Measurements from ENCODE around the gene ALG10. TPM values are rescaled to one million over a fixed set of nuclear protein-coding genes. Genes with fewer than 3 reads are reported as not detected.
"Not testable (repeated sequence)": the region's sequence is repeated elsewhere in the genome, so short reads cannot be mapped to it uniquely, and the experiment has no call there.

Gene ALG10, protein sequence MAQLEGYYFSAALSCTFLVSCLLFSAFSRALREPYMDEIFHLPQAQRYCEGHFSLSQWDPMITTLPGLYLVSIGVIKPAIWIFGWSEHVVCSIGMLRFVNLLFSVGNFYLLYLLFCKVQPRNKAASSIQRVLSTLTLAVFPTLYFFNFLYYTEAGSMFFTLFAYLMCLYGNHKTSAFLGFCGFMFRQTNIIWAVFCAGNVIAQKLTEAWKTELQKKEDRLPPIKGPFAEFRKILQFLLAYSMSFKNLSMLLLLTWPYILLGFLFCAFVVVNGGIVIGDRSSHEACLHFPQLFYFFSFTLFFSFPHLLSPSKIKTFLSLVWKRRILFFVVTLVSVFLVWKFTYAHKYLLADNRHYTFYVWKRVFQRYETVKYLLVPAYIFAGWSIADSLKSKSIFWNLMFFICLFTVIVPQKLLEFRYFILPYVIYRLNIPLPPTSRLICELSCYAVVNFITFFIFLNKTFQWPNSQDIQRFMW
- total RNA-seq (2021; fragmentation: NEBNext Ultra II Directional; extraction: Animal tissue kit (Norgen Biotek cat#: 25700)) = 1 to 10 TPM; 5.0 to 8.1 (median 7.1) TPM
- long read RNA-seq, partial matches to known transcripts = 0 of 1 reads
- long read RNA-seq, other reads (novel, unspliced or antisense) = 0 of 1 reads

DNA sequence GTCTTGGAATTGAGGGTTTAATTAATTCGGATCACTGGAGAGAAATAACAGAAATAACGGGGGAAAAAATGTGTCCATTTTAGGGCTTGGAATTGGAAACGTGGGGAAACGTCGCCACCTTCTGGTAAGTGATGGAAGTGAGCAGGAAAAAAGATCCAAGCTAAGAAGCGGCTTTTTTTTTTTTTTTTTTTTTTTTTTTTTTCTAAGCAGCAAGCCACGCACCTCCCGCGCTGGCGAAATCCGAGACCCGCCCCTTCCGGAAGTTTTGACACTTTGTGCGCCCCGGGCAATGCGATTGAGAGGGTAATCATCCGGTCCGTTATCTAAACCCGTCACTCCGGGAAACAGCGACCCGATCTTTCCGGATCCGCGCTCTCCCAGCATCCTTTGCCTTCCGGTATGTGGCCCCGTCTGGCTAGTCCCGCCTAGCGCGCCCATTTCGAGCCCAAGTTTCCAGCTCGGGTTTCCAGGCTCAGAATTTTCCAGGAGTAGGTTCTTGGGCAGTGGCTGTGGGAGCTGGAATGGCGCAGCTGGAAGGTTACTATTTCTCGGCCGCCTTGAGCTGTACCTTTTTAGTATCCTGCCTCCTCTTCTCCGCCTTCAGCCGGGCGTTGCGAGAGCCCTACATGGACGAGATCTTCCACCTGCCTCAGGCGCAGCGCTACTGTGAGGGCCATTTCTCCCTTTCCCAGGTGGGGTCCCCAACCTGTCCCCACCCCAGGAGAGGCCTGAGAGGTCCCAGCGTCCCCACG lies at the start of gene ALG10:
ALG10 (plus strand) TSS at position 418 of the 752 bp plus-strand sequence; CDS start at position 522, 104 bp downstream.
- Mint-ChIP-seq H3K36me3 (ENCODE audit: low read depth) (no peaks in the 10 kb centered on the region), H3K4me3 (peak within 1 kb of the TSS; percentile 90), H3K27me3 (ENCODE audit: insufficient read depth) (no peaks in the 10 kb centered on the region; the same call in 1 of the 2 replicates), H3K4me1 (ENCODE audit: low read depth) (peaks cover 30% of the 10 kb centered on the region), H3K27ac (peak within 1 kb of the TSS; percentile 94), H3K9me3 (no peaks in the 10 kb centered on the region)
- TF ChIP-seq, protein P1, sequence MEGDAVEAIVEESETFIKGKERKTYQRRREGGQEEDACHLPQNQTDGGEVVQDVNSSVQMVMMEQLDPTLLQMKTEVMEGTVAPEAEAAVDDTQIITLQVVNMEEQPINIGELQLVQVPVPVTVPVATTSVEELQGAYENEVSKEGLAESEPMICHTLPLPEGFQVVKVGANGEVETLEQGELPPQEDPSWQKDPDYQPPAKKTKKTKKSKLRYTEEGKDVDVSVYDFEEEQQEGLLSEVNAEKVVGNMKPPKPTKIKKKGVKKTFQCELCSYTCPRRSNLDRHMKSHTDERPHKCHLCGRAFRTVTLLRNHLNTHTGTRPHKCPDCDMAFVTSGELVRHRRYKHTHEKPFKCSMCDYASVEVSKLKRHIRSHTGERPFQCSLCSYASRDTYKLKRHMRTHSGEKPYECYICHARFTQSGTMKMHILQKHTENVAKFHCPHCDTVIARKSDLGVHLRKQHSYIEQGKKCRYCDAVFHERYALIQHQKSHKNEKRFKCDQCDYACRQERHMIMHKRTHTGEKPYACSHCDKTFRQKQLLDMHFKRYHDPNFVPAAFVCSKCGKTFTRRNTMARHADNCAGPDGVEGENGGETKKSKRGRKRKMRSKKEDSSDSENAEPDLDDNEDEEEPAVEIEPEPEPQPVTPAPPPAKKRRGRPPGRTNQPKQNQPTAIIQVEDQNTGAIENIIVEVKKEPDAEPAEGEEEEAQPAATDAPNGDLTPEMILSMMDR (IDR thresholded peaks at IDR 0.05) = peak; percentile 90
- DNase-seq = peak; percentile 98

DNA sequence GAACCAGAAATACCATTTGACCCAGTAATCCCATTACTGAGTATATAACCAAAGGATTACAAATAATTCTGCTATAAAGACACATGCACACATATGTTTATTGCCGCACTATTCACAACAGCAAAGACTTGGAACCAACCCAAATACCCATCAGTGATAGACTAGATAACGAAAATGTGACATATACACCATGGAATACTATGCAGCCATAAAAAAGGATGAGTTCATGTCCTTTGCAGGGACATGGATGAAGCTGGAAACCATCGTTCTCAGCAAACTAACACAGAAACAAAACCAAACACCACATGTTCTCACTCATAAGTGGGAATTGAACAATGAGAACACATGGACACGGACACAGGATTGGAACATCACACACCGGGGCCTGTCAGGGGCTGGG lies 49.4 kb upstream of the ALG10 start:
- H3K4me3 Mint-ChIP-seq; DNase-seq; H3K36me3 Mint-ChIP-seq (ENCODE audit: low read depth); H3K4me1 Mint-ChIP-seq (ENCODE audit: low read depth); H3K27ac Mint-ChIP-seq; H3K27me3 Mint-ChIP-seq (ENCODE audit: insufficient read depth): not testable (repeated sequence)
- peaks cover 19% of the 10 kb centered on the region for H3K9me3 Mint-ChIP-seq

DNA sequence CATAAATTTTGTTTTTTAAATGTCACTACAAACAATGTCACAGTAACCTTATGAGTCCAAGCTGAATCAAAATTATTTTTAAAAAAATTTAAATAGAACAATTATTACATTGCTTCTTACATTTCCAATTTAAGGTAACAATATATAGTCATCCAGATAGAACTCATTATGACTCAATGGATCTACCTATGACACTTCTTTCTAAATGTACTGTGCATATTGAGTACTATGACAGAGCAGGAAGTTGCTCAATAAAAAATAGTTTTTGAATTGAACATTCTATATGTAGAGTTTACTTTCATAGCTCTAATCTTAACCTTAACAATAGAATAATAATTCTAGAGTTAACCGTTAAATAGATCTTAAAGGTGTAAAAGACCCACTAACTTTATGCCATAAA lies 44.4 kb upstream of the ALG10 start:
- Mint-ChIP-seq H3K4me1 (ENCODE audit: low read depth) (no peaks in the 10 kb centered on the region), H3K27me3 (ENCODE audit: insufficient read depth) (no peaks in the 10 kb centered on the region), H3K4me3 (no peak overlapping the region), H3K9me3 (peaks cover 11% of the 10 kb centered on the region; the same call in 1 of the 2 replicates), H3K36me3 (ENCODE audit: low read depth) (no peaks in the 10 kb centered on the region), H3K27ac (no peak overlapping the region)
- DNase-seq = no peak
- TF ChIP-seq, protein P1 (IDR thresholded peaks at IDR 0.05) = no peak

DNA sequence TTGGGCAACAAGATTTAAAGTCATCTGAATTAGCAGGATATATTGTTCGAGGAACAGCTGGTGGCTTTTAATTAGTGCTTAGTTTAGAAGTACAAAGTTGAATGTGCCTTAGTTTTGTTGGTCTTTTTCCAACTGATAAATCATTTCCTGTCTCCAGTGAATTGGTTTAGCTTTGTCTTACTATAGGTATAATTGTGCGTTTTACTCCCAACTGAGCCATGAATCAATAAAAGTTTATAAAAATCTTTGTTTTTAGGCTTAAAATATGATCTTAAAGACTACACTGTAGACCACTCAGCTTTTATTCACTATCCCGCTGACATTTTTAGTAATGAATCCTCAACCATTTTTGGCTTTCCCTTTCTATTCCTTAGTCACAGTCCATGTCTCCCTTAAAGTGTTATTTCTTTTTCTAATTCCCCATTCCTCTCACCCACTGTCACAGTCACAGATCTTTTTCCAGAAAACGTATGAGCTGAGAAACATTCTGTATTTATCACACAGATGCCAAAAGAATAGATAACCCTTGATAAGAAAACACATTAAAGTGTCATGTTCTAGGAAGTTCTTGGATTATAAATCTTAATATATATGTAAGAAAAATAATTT lies 34.0 kb upstream of the ALG10 start:
- DNase-seq = no peak
- TF ChIP-seq, protein P1 (IDR thresholded peaks at IDR 0.05) = no peak
- Mint-ChIP-seq H3K4me3 (no peak overlapping the region), H3K4me1 (ENCODE audit: low read depth) (no peaks in the 10 kb centered on the region), H3K27ac (no peak overlapping the region), H3K36me3 (ENCODE audit: low read depth) (no peaks in the 10 kb centered on the region), H3K27me3 (ENCODE audit: insufficient read depth) (no peaks in the 10 kb centered on the region), H3K9me3 (no peaks in the 10 kb centered on the region)

DNA sequence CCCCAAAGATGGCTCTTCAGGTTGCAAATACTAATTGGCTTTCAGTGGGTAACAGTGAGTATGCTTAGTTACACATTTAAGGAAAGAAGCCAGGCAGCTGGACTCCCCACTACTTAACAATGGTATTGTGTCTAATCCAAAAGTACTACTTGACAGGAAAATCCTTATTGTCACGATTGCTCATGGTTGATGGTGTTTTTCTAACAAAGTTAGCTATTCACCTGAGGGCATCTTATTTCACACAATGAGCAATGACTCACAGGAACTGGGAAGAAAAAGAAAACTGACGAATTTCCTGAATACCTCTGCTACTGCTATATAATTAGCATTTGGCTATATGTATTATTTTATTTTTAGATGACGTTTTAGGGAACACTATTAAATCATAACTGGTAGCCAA lies 33.4 kb upstream of the ALG10 start:
- no peak for DNase-seq
- H3K36me3 Mint-ChIP-seq (ENCODE audit: low read depth) = no peaks in the 10 kb centered on the region
- H3K4me3 Mint-ChIP-seq = no peak overlapping the region
- H3K9me3 Mint-ChIP-seq = no peaks in the 10 kb centered on the region
- no peaks in the 10 kb centered on the region for H3K27me3 Mint-ChIP-seq (ENCODE audit: insufficient read depth)
- no peaks in the 10 kb centered on the region for H3K4me1 Mint-ChIP-seq (ENCODE audit: low read depth)
- no peak overlapping the region for H3K27ac Mint-ChIP-seq
- TF ChIP-seq, protein P1 (IDR thresholded peaks at IDR 0.05) = no peak
